Muscle layer of duodenum (tissue), 2 donors: ENCODE results near the gene VAV3.
"Not testable (repeated sequence)": the region's sequence is repeated elsewhere in the genome, so short reads cannot be mapped to it uniquely, and the experiment has no call there.

Experiments
- H3K27ac ChIP-seq: one replicate; pipeline ENCODE4 v1.7.0; 2013; ENCODE audit warnings: mild to moderate bottlenecking, low read length
- H3K27me3 ChIP-seq: one replicate; pipeline ENCODE4 v1.7.0; 2013; ENCODE audit warnings: low read depth, mild to moderate bottlenecking, control low read depth, low read length
- H3K36me3 ChIP-seq, 2 donors: one replicate each; pipeline ENCODE4 v1.7.0; 2013; ENCODE audit warnings: low read length in 2 of 2, control low read depth in 1 of 2, mild to moderate bottlenecking in 1 of 2; ENCODE audit not compliant: insufficient read depth in 2 of 2, control insufficient read depth in 1 of 2
- H3K4me1 ChIP-seq, 2 donors: one replicate each; pipeline ENCODE4 v1.7.0; 2013; ENCODE audit warnings: low read length in 2 of 2, mild to moderate bottlenecking in 2 of 2, control low read depth in 1 of 2, moderate library complexity in 1 of 2; ENCODE audit not compliant: insufficient read depth in 2 of 2, control insufficient read depth in 1 of 2
- H3K4me3 ChIP-seq, 2 donors: one replicate each; pipeline ENCODE4 v1.7.0; 2013; ENCODE audit warnings: low read length in 2 of 2, low read depth in 1 of 2, mild to moderate bottlenecking in 1 of 2
- H3K9me3 ChIP-seq, 2 donors: one replicate each; pipeline ENCODE4 v1.7.0; 2013; ENCODE audit warnings: low read length in 2 of 2, control low read depth in 1 of 2, mild to moderate bottlenecking in 1 of 2; ENCODE audit not compliant: control insufficient read depth in 1 of 2
- donor health status: healthy.

VAV3 gene

DNA sequence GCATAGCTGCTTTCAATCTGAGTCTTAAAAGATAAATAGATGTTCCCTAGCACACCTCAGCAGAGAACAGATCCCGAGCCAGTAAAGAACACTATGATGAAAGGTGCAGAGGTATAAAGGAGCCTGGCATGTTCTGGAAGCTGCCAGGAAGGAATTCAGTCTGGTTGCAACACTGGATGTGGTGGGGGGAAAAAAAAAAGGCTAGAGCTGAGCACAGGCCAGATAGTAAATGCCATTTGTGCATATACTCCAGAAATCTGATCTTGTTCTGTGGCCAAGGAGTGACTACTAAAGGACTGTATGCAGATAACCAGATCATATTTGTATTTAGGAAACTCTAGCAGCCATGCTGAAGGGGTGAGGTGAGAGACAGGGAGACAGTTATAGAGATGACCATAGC lies 240.3 kb downstream of the VAV3 start:
- no peak overlapping the region for H3K4me3 ChIP-seq
- H3K27me3 ChIP-seq, result no peaks in the 10 kb centered on the region
- no peak overlapping the region for H3K27ac ChIP-seq
- H3K4me1 ChIP-seq, result no peaks in the 10 kb centered on the region
- no peaks in the 10 kb centered on the region for H3K9me3 ChIP-seq
- H3K36me3 ChIP-seq, result no peaks in the 10 kb centered on the region

- H3K4me3 ChIP-seq, H3K27me3 ChIP-seq, H3K27ac ChIP-seq, H3K9me3 ChIP-seq, H3K4me1 ChIP-seq, H3K36me3 ChIP-seq: not testable (repeated sequence)
These were observed 244.8 kb downstream of the VAV3 start for GRCh38 chr1:107720210-107720609.

- H3K9me3 ChIP-seq, result peaks cover 0 to 4% of the 10 kb centered on the region in 2 donors
These were observed 255.0 kb downstream of the VAV3 start for GRCh38 chr1:107710005-107710404.

GRCh38 chr1:107707111-107707510 lies 257.9 kb downstream of the VAV3 start:
- Histone ChIP-seq H3K4me3 (no peak overlapping the region), H3K9me3 (peaks cover 0 to 4% of the 10 kb centered on the region in 2 donors), H3K27ac (no peak overlapping the region), H3K27me3 (no peaks in the 10 kb centered on the region), H3K4me1 (no peaks in the 10 kb centered on the region), H3K36me3 (no peaks in the 10 kb centered on the region)

More at GRCh38 chr1:107710005-107710404, 255.0 kb downstream of the VAV3 start:
- H3K36me3 ChIP-seq, result no peaks in the 10 kb centered on the region
- H3K27ac ChIP-seq, result no peak overlapping the region
- no peaks in the 10 kb centered on the region for H3K27me3 ChIP-seq
- H3K4me1 ChIP-seq, result no peaks in the 10 kb centered on the region
- H3K4me3 ChIP-seq, result no peak overlapping the region

GRCh38 chr1:107706182-107706581 lies 258.8 kb downstream of the VAV3 start:
- no peak overlapping the region for H3K4me3 ChIP-seq
- H3K9me3 ChIP-seq, result peaks cover 0 to 2% of the 10 kb centered on the region in 2 donors
- H3K27me3 ChIP-seq, result no peaks in the 10 kb centered on the region
- no peaks in the 10 kb centered on the region for H3K36me3 ChIP-seq
- no peaks in the 10 kb centered on the region for H3K4me1 ChIP-seq
- no peak overlapping the region for H3K27ac ChIP-seq

DNA sequence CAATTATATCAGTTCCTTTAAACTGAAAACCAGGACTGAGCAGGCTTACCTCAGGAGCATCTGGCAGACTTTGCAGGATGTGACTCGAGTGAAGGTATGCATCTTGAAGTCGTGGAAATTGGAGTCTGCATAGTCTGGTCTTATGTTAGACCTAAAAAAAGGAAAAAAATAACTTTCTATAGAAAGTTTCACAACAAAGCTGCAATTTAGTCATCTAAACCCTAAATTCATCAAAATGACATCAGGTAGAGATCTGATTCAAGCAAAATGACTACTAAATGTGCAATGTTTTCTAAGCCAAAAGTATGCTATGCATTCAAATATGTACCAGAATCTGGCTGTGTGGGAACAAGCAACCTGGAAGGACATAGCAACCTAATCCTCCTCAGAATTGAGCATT lies 260.1 kb downstream of the VAV3 start:
- Histone ChIP-seq H3K4me1 (no peaks in the 10 kb centered on the region), H3K4me3 (no peak overlapping the region), H3K27ac (no peak overlapping the region), H3K36me3 (no peaks in the 10 kb centered on the region), H3K9me3 (no peaks in the 10 kb centered on the region), H3K27me3 (no peaks in the 10 kb centered on the region)

GRCh38 chr1:107702946-107703571 lies 261.9 kb downstream of the VAV3 start:
- Histone ChIP-seq H3K4me1 (no peaks in the 10 kb centered on the region), H3K27ac (no peak overlapping the region), H3K4me3 (no peak overlapping the region), H3K9me3 (no peaks in the 10 kb centered on the region), H3K36me3 (no peaks in the 10 kb centered on the region), H3K27me3 (no peaks in the 10 kb centered on the region)

DNA sequence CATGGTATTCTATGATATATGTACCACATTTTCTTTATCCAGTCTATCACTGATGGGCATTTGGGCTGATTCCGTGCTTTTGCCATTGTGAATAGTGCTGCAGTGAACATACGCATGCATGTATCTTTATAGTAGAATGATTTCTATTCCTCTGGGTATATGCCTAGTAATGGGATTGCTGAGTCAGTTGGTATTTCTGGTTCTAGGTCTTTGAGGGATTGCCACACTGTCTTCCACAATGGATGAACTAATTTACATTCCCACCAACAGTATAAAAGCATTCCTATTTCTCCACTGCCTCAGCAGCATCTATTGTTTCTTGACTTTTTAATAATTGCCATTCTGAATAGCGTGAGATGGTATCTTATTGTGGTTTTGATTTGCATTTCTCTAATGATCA lies 264.3 kb downstream of the VAV3 start:
- not testable (repeated sequence) for H3K36me3 ChIP-seq, H3K27me3 ChIP-seq, H3K4me3 ChIP-seq, H3K4me1 ChIP-seq, H3K9me3 ChIP-seq, H3K27ac ChIP-seq

- no peaks in the 10 kb centered on the region for H3K9me3 ChIP-seq
- no peaks in the 10 kb centered on the region for H3K27me3 ChIP-seq
- H3K36me3 ChIP-seq, result no peaks in the 10 kb centered on the region
- H3K4me1 ChIP-seq, result no peaks in the 10 kb centered on the region
- H3K27ac ChIP-seq, result no peak overlapping the region
- H3K4me3 ChIP-seq, result no peak overlapping the region
These were observed 266.8 kb downstream of the VAV3 start for GRCh38 chr1:107698161-107698560.

DNA sequence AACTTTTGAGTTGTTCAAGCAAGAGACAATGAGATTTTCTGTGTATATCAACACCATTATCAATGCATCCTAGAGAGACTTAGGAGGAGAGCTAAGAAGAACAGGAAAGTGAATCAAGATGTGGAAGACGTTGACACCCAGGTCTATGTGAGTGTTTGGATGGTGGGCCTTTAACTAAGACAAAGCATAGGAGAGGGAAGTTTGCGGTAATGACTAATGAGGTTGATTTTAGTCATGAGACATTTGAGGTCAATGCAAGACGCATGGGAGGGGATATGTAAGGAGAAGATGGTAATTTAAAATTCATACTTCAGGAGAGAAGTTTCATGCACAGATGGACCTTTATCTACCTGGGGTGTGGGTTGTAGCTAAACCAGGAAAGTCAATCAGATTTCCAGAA lies 269.6 kb downstream of the VAV3 start:
- H3K36me3 ChIP-seq, result no peaks in the 10 kb centered on the region
- no peaks in the 10 kb centered on the region for H3K27me3 ChIP-seq
- H3K9me3 ChIP-seq, result no peaks in the 10 kb centered on the region
- H3K27ac ChIP-seq, result no peak overlapping the region
- H3K4me3 ChIP-seq, result no peak overlapping the region
- H3K4me1 ChIP-seq, result peaks cover 3 to 21% of the 10 kb centered on the region in 2 donors

DNA sequence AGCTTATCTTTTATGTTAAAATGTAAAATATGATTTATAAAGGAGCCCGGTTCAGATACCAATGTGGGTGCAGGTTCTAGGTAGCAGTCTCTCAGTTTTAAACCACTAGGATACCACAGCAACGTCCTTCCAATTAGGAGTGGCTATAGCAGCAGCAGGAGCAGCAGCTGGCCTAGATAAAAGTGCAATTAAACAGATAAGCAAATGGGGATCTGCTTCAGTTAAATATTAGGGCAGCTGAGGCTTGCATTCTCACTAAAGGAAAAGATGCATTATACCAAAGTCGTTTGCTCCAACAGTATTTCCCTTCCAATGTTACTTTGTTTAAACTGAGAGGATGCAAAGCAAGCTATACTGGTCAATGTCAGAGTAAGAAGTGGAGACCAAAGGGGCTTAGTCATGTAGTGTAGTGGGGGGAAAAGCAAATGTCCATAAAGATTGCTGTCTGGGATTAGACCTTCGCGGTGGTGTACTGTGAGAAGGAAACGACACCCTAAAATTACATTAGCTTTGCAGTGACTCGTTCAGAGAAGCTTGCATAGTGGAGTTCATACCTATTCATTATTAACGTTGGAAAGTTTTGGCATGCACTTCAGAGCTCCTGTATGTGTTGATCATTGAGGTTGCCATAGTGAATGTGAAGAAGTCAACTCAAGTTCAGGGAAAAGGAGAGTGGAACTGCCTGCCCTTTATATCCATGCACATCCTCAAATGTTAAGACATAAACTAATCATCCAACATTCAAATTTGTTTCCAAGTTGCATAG lies 272.2 kb downstream of the VAV3 start:
- H3K4me1 ChIP-seq, result peaks cover 3 to 21% of the 10 kb centered on the region in 2 donors
- no peak overlapping the region for H3K4me3 ChIP-seq
- no peaks in the 10 kb centered on the region for H3K36me3 ChIP-seq
- no peaks in the 10 kb centered on the region for H3K9me3 ChIP-seq
- no peaks in the 10 kb centered on the region for H3K27me3 ChIP-seq
- H3K27ac ChIP-seq, result no peak overlapping the region

DNA sequence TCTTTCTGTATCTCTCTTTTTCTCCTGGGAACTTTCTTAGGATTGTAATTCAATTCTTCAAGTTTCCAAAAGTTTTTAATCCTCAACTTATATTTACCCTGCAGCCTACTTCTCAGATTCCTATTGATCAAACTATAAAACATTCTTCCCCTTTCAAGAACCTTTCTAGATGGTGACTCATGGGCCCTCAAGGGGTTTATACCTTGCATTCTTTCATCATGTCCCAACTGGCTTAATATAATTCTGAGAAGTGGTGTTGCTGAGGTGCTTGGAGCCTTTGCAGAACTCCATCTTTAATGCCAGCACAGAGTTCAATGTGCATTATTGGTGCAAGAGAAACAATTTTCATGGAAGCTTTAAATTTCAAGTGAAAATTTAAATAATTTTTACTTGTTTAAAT lies 273.4 kb downstream of the VAV3 start:
- no peak overlapping the region for H3K27ac ChIP-seq
- no peak overlapping the region for H3K4me3 ChIP-seq
- peaks cover 3 to 21% of the 10 kb centered on the region in 2 donors for H3K4me1 ChIP-seq
- no peaks in the 10 kb centered on the region for H3K9me3 ChIP-seq
- H3K36me3 ChIP-seq, result no peaks in the 10 kb centered on the region
- H3K27me3 ChIP-seq, result no peaks in the 10 kb centered on the region
